Measurements from ENCODE around the gene IRF2BP2.

The IRF2BP2 gene

DNA sequence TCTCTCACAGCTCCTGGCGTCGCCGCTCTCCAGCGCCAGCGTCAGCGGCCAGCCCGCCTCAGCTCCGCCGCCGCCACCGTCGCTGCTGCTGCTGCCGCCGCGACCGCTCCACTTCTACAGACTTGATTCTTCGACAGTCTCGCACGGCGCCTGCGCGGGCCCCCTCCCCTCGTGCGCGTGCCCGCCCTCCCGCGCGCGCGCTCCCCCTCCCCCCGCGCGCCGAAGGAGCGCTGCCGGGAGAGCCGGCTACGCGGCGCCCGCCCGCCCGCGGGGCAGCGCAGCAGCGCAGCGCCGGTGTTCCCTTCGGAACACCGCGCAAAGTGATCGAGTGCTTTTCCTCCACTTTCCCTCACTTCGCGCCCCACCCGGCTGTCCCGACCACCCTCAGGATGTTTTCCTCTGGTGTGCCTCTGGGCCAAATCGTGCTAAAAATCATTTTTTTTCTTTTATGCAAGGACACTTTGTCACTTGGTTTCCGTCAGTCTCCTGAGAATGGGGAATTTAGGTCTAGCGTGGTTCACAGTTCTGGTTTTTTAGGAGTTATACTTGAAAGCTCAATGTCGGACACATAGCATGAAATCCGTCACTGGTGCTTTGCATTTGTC is at the start of gene IRF2BP2:
TSS of gene IRF2BP2 (minus strand) at position 118 of the 605 bp plus-strand sequence. CDS start 684 bp downstream, outside the sequence.
- DNase-seq, result no peak
- in situ Hi-C loops (cut with MboI; ENCODE audit: low pct_unique_long_range_greater_than_20kb, low sequenced_read_pairs), result loop anchor here (10.0 to 25.0 kb wide), 3 partner anchors 115 to 352 kb away; no protein-coding TSS in a partner anchor

DNA sequence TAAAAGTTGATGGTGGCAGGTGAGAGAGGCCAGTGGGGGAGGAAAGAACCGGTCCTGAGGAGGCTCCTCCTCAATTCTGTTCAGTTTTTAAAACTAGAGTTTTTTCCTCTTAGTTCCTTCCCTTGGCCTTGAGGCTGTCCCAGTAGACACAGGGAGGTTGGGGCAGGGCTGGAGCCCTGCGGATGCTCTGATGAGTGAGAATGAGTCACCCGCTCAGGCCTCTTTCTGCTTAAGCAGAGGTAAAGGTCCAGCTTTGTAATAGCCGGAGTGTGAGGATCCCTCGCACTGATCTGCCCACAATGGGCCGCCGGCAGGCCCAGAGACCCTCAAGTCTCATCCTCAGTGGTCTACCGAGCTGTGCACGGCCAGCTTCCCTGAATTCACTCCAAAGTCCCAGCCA is 49.6 kb upstream of the IRF2BP2 start:
- in situ Hi-C loops (cut with MboI; ENCODE audit: low pct_unique_long_range_greater_than_20kb, low sequenced_read_pairs), result no loop called here
- no peak for DNase-seq

- in situ Hi-C loops (cut with MboI; ENCODE audit: low pct_unique_long_range_greater_than_20kb, low sequenced_read_pairs), result no loop called here
- peak; percentile 11 for DNase-seq
Measured at GRCh38 chr1:234658138-234658537, 48.2 kb upstream of the IRF2BP2 start.

DNA sequence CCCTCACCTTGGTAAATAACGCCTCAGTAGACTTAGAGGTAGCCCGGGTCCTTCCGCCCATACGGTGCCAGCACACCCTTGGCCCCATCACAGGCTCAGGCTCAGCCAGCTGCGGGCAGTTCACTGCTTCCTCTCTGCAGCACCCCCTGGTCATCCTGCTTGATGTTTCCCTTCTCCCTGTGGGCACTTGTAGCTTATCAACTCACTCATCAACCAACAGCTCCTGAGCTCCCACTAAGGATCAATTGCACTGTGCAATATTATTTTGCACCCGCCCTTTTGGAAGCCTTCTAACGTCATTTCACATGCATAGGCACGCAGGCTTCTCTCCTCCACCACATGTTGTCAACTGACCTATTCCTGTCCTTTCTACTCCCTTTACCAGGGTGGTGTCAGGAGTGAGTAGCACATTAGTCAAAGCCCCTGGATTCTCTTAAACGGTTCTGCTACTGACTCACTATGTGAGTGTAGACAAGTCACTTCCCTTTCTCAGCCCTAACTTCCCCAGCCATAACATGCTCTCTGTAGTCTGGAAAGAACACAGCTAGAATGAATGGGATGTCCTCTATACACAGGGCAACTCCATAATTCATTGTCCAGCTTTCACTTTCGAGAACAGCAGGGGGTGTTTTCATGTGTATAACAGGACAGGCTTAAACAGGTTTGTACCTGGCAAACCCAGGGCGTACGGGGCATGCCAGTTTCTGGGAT is 47.1 kb upstream of the IRF2BP2 start:
- in situ Hi-C loops (cut with MboI; ENCODE audit: low pct_unique_long_range_greater_than_20kb, low sequenced_read_pairs), result no loop called here
- peak; percentile 80 for DNase-seq

DNA sequence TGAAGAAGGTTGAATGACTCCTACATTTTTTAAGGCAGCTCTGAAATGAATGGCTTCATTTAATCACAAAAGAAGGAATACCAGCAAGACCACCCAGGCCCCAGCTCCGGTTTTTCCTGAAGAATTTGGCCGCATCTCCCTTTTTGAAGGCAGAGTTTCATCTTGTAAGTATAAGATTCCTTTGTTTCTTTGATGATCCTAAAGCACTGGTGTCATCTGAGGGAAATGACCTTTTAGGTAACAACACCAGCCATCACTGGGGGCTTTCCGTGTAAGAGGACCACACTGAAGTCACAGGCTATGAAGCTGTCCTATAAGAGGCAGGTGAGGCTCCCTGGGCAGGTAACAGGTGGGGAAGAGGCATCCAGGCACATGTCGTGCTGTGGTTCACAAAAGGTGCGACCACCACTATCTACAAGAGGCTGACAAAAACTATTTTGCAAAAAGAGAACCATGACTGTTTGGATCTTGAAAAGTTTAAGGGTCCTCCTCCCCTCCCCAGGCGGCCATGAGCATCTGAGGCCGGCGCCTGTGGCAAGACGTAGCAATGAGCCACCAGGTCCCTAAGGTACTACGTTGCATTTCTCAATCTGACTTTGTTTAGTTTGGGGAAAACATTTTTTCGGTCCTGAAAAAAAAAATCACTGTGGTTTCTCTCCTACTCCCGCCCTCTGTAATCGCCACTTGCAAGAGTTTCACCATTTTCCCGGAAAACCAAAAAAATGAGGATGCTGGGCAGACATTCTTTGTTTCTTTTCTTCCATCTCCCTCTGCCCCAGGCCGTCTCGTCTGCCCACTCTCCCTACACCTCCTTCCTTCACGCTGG is 46.3 kb upstream of the IRF2BP2 start:
- in situ Hi-C loops (cut with MboI; ENCODE audit: low pct_unique_long_range_greater_than_20kb, low sequenced_read_pairs), result no loop called here
- DNase-seq, result no peak

DNA sequence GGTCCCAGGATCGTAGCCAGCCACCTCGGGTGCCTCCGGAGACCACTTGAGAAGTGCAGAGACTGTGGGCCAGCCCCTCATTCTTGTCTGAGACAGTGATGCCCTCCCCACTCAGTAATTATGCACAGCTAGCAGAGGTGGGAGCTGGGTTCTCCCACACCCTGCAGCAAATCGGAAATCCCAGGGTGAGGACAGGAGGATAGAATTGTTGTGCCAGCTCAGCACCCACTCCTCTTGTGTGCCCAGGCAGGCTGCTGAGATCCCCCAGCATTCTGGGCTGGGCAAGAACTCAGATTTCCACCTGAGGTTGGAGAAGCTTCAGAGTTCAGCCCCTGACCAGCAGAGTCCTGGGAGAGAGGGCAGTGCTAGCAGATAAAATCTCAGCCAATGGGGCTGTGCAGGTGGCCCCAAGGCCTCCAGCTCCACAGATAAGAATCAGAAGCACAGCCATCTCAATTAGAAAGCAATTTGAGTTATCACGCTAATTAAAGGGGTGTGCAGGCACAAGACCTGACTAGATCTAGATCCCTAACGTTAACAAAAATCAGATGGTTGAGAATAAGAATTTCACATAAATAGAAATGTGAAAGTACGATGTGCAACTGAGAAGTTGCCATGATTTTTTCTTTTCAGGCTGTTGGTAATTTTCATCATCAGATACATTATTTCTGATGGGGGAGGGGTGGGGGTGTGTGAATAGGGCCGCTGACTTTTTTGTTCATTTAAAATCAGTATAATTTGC is 45.5 kb upstream of the IRF2BP2 start:
- in situ Hi-C loops (cut with MboI; ENCODE audit: low pct_unique_long_range_greater_than_20kb, low sequenced_read_pairs), result no loop called here
- DNase-seq, result no peak

DNA sequence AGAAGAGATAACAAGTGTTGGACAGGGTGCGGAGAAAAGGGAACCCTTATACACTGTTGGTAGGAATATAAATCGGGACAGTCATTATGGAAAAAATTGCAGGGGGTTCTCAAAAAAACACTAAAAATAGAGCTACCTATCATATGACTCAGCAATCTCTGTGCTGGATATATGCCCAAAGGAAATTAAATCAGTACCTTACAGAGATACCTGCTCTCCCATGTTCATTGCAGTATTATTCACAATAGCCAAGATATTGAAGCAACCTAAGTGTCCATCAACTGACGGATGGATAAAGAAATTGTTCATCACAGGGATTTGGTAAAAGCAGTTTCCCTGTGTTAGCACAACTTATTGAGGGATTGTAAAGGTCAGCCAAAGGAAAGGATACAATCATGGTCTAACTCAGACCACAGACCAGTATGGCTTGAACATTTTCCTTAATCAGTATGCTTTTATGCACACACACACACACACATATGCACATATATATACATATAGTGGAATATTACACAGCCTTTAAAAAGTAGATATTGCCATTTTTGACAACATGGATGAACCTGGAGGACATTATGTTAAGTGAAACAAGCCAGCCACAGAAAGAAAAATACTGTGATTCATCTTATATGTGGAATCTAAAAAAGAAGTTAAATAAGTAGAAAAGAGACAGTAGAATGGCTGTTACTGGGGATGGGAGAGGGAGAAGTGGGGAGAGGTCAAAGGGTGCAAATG is 44.2 kb upstream of the IRF2BP2 start:
- no peak for DNase-seq
- in situ Hi-C loops (cut with MboI; ENCODE audit: low pct_unique_long_range_greater_than_20kb, low sequenced_read_pairs), result no loop called here

DNA sequence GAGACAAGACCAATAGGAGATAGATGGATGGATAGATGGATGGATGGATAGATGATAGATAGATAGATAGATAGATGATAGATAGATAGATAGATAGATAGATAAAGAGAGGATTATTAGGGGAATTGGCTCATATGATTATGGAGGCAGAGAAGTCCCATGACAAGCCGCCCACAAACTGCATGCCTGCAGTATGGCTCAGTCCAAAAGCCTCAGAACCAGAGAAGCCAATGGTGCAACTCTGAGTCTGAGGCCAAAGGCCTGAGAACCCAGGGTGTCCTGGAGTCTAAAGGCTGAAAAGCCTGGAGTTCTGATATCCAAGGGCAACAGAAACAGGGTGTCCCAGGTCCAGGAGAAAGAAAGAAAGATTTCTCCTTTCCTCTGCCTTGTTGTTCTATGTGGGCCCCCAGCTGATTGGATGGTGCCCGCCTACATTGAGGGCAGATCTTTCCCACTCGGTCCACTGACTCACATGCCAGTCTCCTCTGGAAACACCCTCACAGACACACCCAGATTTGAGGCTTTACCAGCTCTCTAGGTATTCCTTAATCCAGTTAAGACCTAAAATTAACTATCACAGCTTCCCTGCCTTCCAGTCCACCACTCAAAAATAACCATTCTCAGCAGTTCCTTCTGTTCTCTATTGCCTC is 39.6 kb upstream of the IRF2BP2 start:
- DNase-seq, result no peak
- in situ Hi-C loops (cut with MboI; ENCODE audit: low pct_unique_long_range_greater_than_20kb, low sequenced_read_pairs), result no loop called here

GRCh38 chr1:234647758-234648157 is 37.8 kb upstream of the IRF2BP2 start:
- in situ Hi-C loops (cut with MboI; ENCODE audit: low pct_unique_long_range_greater_than_20kb, low sequenced_read_pairs), result no loop called here
- no peak for DNase-seq

GRCh38 chr1:234647245-234647644 is 37.3 kb upstream of the IRF2BP2 start:
- in situ Hi-C loops (cut with MboI; ENCODE audit: low pct_unique_long_range_greater_than_20kb, low sequenced_read_pairs), result no loop called here
- DNase-seq, result no peak

- in situ Hi-C loops (cut with MboI; ENCODE audit: low pct_unique_long_range_greater_than_20kb, low sequenced_read_pairs), result no loop called here
- DNase-seq, result no peak
Measured at GRCh38 chr1:234645964-234646363, 36.0 kb upstream of the IRF2BP2 start.

DNA sequence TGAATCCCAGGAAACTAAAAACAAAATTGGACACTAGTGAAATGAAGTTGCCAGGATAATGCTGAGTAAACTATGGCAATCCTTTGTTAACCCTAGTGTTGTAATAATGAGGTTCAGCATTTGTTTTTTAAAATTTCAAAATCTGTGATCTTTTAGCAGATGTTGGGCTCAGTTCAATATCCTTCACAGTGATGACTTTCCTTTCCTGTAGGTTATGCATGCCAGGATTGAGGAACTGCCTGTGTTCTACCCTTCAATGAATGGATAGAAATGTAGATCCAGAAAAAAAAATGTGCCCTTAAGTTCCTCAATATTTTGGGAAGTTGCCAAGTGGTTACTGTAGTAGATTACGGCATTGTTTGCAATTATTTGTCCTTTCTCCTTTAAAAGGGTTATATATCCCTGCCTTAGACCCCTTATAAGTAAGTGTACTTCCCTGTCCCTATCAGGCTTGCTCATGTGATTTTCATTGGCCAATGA is 35.5 kb upstream of the IRF2BP2 start:
- in situ Hi-C loops (cut with MboI; ENCODE audit: low pct_unique_long_range_greater_than_20kb, low sequenced_read_pairs), result no loop called here

DNA sequence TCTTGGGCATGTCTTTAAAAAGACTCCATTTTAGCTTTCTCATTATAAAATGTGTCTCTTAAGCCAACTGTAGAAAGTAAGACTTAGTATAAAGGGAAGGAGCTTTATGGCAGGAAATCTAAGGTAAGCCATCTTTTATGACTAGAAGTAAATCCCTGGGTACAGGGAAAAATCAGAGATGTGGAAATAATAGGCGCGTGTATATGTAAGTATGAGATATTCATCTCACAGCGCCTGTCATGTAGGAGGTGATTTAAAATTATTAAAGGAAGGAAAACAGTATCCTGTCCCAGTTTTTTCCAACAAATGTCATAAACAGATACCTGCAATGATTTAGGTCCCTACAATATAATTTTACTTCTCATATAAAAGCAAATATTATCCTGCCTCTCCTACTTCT is 35.0 kb upstream of the IRF2BP2 start:
- in situ Hi-C loops (cut with MboI; ENCODE audit: low pct_unique_long_range_greater_than_20kb, low sequenced_read_pairs), result no loop called here
- no peak for DNase-seq

More for the DNA sequence above, 35.5 kb upstream of the IRF2BP2 start:
- peak; percentile 58 for DNase-seq

DNA sequence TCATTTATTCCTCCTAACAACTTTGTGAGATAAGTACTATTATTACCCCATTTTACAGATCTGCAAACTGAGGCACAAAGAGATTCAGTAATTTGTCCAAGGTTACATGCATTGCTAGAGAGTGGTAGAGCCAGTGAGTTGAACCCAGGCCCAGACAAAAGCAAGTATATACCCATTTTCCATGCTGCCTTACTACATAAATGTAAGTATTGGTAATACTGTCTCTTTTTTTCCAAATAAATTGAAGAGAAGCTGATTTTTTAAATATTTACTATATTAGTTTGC is 33.8 kb upstream of the IRF2BP2 start:
- in situ Hi-C loops (cut with MboI; ENCODE audit: low pct_unique_long_range_greater_than_20kb, low sequenced_read_pairs), result no loop called here
- DNase-seq, result no peak

GRCh38 chr1:234643111-234643849 is 33.3 kb upstream of the IRF2BP2 start:
- no peak for DNase-seq
- in situ Hi-C loops (cut with MboI; ENCODE audit: low pct_unique_long_range_greater_than_20kb, low sequenced_read_pairs), result no loop called here

- in situ Hi-C loops (cut with MboI; ENCODE audit: low pct_unique_long_range_greater_than_20kb, low sequenced_read_pairs), result no loop called here
- no peak for DNase-seq
Measured at GRCh38 chr1:234642428-234642827, 32.5 kb upstream of the IRF2BP2 start.

DNA sequence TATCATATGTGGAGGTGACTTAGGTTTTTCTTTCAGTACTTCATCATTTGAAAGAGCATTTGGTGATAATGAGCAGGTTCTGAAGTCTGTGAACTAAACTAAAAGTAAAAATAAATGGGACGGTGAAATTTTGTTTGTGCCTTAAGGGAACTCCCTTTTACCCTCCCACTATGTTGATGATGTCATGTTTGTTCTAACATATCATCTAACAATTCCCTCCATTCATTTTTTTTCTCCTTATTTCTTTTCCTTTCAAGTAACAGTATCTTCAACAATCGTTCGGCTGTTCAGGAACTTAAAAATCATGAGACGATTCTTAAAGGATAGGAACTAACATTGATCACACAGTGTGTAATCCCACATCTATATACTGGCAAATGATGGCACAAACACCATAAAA is 30.0 kb upstream of the IRF2BP2 start:
- no peak for DNase-seq
- in situ Hi-C loops (cut with MboI; ENCODE audit: low pct_unique_long_range_greater_than_20kb, low sequenced_read_pairs), result no loop called here
